SK-N-SH (cell line): ENCODE measurements around the gene PFKL. TPM values are rescaled to one million over a fixed set of nuclear protein-coding genes. Genes with fewer than 3 reads are reported as not detected.
"Not testable (repeated sequence)": the region's sequence is repeated elsewhere in the genome, so short reads cannot be mapped to it uniquely, and the experiment has no call there.

Experiments
- CTCF ChIA-PET: fragments of 300-600, 350-600 bp; formaldehyde crosslinking; extraction: SDS; loops from one replicate; lab custom pipeline; 2021; lab: Yijun Ruan, JAX
- POLR2A ChIA-PET: fragments of 350-600 bp; sonication (Branson Sonifier 250); formaldehyde crosslinking; extraction: SDS; loops from one replicate; lab custom pipeline; 2020; ENCODE audit warnings: antibody characterized with exemption, inconsistent platforms; lab: Yijun Ruan, JAX
- DNase-seq: peaks from one replicate; pipeline ENCODE4 v3.0.0; 2012
- H2AFZ ChIP-seq: fragments of 200-600 bp; sonication (generic); 2 replicates; pipeline ENCODE4 v1.8.1; 2016; ENCODE audit warnings: antibody characterized with exemption, mild to moderate bottlenecking, low read depth
- H3F3A ChIP-seq: fragments of 200-600 bp; sonication (generic); replicated peaks from 2 replicates; pipeline ENCODE3; 2016; ENCODE audit warnings: antibody characterized with exemption, mild to moderate bottlenecking; ENCODE audit not compliant: insufficient read depth
- H3K27ac ChIP-seq, 2 experiments: fragments of 200-500 bp in 1 of 2; fragments of 200-600 bp in 1 of 2; sonication (Bioruptor generic) in 1 of 2; sonication (generic), shearing (Covaris generic) in 1 of 2; 2 replicates each; pipeline versions ENCODE4 v1.5.1 to v1.6.1; 2014 to 2016; ENCODE audit warnings: low read depth in 2 of 2, inconsistent platforms in 1 of 2, low read length in 1 of 2, mild to moderate bottlenecking in 1 of 2, mixed read lengths in 1 of 2
- H3K27me3 ChIP-seq: fragments of 200-600 bp; sonication (generic), shearing (Covaris generic); 2 replicates; pipeline ENCODE4 v1.6.1; 2016; ENCODE audit warnings: mixed run types; ENCODE audit not compliant: insufficient read depth
- H3K36me3 ChIP-seq, 2 experiments: fragments of 200-500 bp in 1 of 2; fragments of 200-600 bp in 1 of 2; sonication (Bioruptor generic) in 1 of 2; sonication (generic) in 1 of 2; replicated peaks in 1 of 2; 2 replicates each; pipeline versions ENCODE3 to v1.5.1; 2014 to 2016; ENCODE audit warnings: low read length in 1 of 2, mild to moderate bottlenecking in 1 of 2; ENCODE audit not compliant: insufficient read depth in 2 of 2, control insufficient read depth in 1 of 2
- H3K4me1 ChIP-seq, 2 experiments: fragments of 200-500 bp in 1 of 2; fragments of 200-600 bp in 1 of 2; sonication (Bioruptor generic) in 1 of 2; sonication (generic), shearing (Covaris generic) in 1 of 2; 2 replicates each; pipeline versions ENCODE4 v1.5.1 to v1.6.1; 2014 to 2016; ENCODE audit warnings: low read depth in 1 of 2, low read length in 1 of 2, mixed run types in 1 of 2; ENCODE audit not compliant: insufficient read depth in 2 of 2, control insufficient read depth in 1 of 2
- H3K4me2 ChIP-seq: fragments of 200-600 bp; sonication (generic), shearing (Covaris generic); 2 replicates; pipeline ENCODE4 v1.6.1; 2017; ENCODE audit warnings: mixed run types
- H3K4me3 ChIP-seq, 2 experiments: fragments of 200-500 bp in 1 of 2; fragments of 200-600 bp in 1 of 2; sonication (Bioruptor generic) in 1 of 2; sonication (generic), shearing (Covaris generic) in 1 of 2; 2 replicates each; pipeline versions ENCODE4 v1.5.1 to v1.8.1; 2014 to 2016; ENCODE audit warnings: low read depth in 2 of 2, inconsistent platforms in 1 of 2, low read length in 1 of 2, mild to moderate bottlenecking in 1 of 2, mixed read lengths in 1 of 2, moderate library complexity in 1 of 2
- H3K79me2 ChIP-seq: fragments of 200-600 bp; sonication (generic); 2 replicates; pipeline ENCODE4 v1.8.1; 2017; ENCODE audit warnings: mild to moderate bottlenecking; ENCODE audit not compliant: insufficient read depth
- H3K9ac ChIP-seq: fragments of 200-600 bp; sonication (generic); 2 replicates; pipeline ENCODE4 v1.6.1; 2017; ENCODE audit warnings: mixed run types
- H3K9me2 ChIP-seq: fragments of 200-600 bp; sonication (generic); 2 replicates; pipeline ENCODE4 v1.6.1; 2017; ENCODE audit warnings: mixed run types
- H3K9me3 ChIP-seq: fragments of 200-600 bp; sonication (generic); 2 replicates; pipeline ENCODE4 v1.6.1; 2017; ENCODE audit warnings: mixed run types, mild to moderate bottlenecking, moderate library complexity
- H4K20me1 ChIP-seq: fragments of 200-600 bp; sonication (generic); 2 replicates; pipeline ENCODE4 v1.6.1; 2017; ENCODE audit warnings: mild to moderate bottlenecking, mixed run types; ENCODE audit not compliant: insufficient read depth
- EP300 ChIP-seq, 2 experiments: IDR thresholded peaks; 2 replicates each; pipeline versions ENCODE4 v1.4.0 to v1.6.1; 2012; ENCODE audit warnings: borderline replicate concordance in 1 of 2, low read depth in 1 of 2, low read length in 1 of 2
- FOXJ3 ChIP-seq: sonication (generic); formaldehyde crosslinking; IDR thresholded peaks from 2 replicates; pipeline ENCODE4 v1.5.1; 2020; ENCODE audit warnings: mild to moderate bottlenecking, missing genetic modification reagents
- MEF2A ChIP-seq: IDR thresholded peaks from 2 replicates; pipeline ENCODE4 v1.4.0; 2012; ENCODE audit warnings: low read depth, borderline replicate concordance
- POLR2AphosphoS5 ChIP-seq: IDR thresholded peaks from 2 replicates; pipeline ENCODE4 v1.6.1; 2012; ENCODE audit warnings: low read depth, low read length
- RCOR1 ChIP-seq: fragments of 150-350 bp; IDR thresholded peaks from 2 replicates; pipeline ENCODE4 v1.6.1; 2017; ENCODE audit warnings: antibody characterized with exemption, low read length
- TCF12 ChIP-seq: IDR thresholded peaks from 2 replicates; pipeline ENCODE4 v1.4.0; 2012
- WGBS: methylation state at CpG from one replicate; pipeline ENCODE4 v1.1.6; 2017; ENCODE audit warnings: low lambda C conversion rate; 5-methylcytosine and 5-hydroxymethylcytosine counted together
- polyA plus RNA-seq, 3 experiments: library from polyadenylated mRNA; depleted of rRNA; stranded (reverse); fragments of >200 nt; gene quantifications; 2 replicates each; pipeline ENCODE4 v1.2.3, GENCODE V29; 2012
- TF ChIP-seq, protein P1 (sequence below): fragments of 200-600 bp; sonication (generic); IDR thresholded peaks from 2 replicates; pipeline ENCODE4 v1.6.1; 2017; ENCODE audit warnings: antibody characterized with exemption, mild to moderate bottlenecking, moderate library complexity

Gene PFKL
- polyA plus RNA-seq, 1 of the 3 experiments (the other 2 are of a cell fraction), result 118 TPM

DNA sequence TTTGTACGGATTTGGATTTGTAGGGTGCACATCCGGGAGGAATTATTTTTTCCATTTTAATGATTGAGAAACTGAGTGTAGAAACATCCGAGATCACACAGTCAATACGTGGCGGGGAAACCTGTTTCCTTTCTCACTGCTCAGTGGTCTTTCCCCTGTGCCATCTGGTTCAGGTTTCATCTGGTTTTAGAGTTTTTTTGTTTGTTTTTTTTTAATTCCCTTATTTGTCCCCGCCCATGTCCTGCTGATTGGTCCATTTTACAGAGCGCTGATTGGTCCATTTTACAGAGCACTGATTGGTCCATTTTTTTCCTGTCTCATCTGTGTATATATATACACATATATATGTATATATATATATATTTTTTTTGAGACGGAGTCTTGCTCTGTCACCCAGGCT is 59.5 kb downstream of the PFKL start:
- H3K4me3 ChIP-seq, result no peak overlapping the region
- no peaks in the 10 kb centered on the region for H3F3A ChIP-seq
- POLR2A ChIA-PET, result no interaction called here
- no peaks in the 10 kb centered on the region for H3K36me3 ChIP-seq
- H3K4me1 ChIP-seq, result no peaks in the 10 kb centered on the region
- WGBS, result 36% methylated on average over 8 of the region's 8 CpGs
- no peaks in the 10 kb centered on the region for H3K9me2 ChIP-seq
- no peak overlapping the region for H3K4me2 ChIP-seq
- peaks cover 26% of the 10 kb centered on the region for H3K27me3 ChIP-seq
- no peaks in the 10 kb centered on the region for H3K79me2 ChIP-seq
- H3K27ac ChIP-seq, result no peak overlapping the region
- no peak for DNase-seq
- TF ChIP-seq TCF12, result no peak
- no peaks in the 10 kb centered on the region for H3K9me3 ChIP-seq
- no peak overlapping the region for H3K9ac ChIP-seq
- H4K20me1 ChIP-seq, result no peaks in the 10 kb centered on the region
- CTCF ChIA-PET, result interaction anchor here (1.2 kb wide), 1 partner anchor 93 kb away, joined by 3 read pairs; no protein-coding TSS in a partner anchor
- no peak overlapping the region for H2AFZ ChIP-seq

DNA sequence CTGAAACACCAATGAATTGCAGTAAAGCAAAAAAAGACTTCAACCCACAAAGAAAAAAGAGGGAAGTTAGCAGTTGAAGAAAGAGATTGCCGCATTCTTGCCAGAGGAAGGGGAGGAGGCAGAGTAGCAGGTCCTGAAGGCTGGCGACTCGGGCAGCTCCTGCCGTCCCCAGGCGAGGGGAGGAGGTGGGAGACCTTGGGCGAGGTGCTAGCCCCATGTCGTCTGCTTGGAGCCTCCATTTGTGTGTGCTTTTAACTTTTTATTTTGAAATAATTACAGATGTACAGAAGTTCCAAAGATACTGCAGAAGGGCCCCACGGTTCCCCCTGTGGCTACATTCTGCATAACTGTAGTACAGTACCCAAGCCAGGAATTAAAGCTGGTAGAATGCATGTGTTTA is 60.3 kb downstream of the PFKL start:
- H3K27me3 ChIP-seq, result peaks cover 28% of the 10 kb centered on the region
- no peaks in the 10 kb centered on the region for H3K4me1 ChIP-seq
- WGBS, result 7% methylated on average over 7 of the region's 8 CpGs
- H3F3A ChIP-seq, result no peaks in the 10 kb centered on the region
- H3K9ac ChIP-seq, result no peak overlapping the region
- H3K9me2 ChIP-seq, result no peaks in the 10 kb centered on the region
- CTCF ChIA-PET, result no interaction called here
- H3K9me3 ChIP-seq, result no peaks in the 10 kb centered on the region
- no peak overlapping the region for H2AFZ ChIP-seq
- no peak overlapping the region for H3K4me2 ChIP-seq
- no peaks in the 10 kb centered on the region for H3K79me2 ChIP-seq
- no peak overlapping the region for H3K4me3 ChIP-seq
- TF ChIP-seq POLR2AphosphoS5, result no peak
- TF ChIP-seq, protein P1, sequence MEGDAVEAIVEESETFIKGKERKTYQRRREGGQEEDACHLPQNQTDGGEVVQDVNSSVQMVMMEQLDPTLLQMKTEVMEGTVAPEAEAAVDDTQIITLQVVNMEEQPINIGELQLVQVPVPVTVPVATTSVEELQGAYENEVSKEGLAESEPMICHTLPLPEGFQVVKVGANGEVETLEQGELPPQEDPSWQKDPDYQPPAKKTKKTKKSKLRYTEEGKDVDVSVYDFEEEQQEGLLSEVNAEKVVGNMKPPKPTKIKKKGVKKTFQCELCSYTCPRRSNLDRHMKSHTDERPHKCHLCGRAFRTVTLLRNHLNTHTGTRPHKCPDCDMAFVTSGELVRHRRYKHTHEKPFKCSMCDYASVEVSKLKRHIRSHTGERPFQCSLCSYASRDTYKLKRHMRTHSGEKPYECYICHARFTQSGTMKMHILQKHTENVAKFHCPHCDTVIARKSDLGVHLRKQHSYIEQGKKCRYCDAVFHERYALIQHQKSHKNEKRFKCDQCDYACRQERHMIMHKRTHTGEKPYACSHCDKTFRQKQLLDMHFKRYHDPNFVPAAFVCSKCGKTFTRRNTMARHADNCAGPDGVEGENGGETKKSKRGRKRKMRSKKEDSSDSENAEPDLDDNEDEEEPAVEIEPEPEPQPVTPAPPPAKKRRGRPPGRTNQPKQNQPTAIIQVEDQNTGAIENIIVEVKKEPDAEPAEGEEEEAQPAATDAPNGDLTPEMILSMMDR, result peak; percentile 11; the same call in 1 of the 2 replicates
- no peak for TF ChIP-seq MEF2A
- no peak for TF ChIP-seq FOXJ3 (CRISPR knock-in tag)
- no peak for TF ChIP-seq RCOR1
- no peak for TF ChIP-seq EP300 (IDR thresholded peaks at IDR 0.05; ENCODE audit: borderline replicate concordance in 1 of 2, low read depth in 1 of 2, low read length in 1 of 2)
- DNase-seq, result no peak
- no peaks in the 10 kb centered on the region for H3K36me3 ChIP-seq
- H4K20me1 ChIP-seq, result no peaks in the 10 kb centered on the region
- POLR2A ChIA-PET, result no interaction called here
- H3K27ac ChIP-seq, result no peak overlapping the region

DNA sequence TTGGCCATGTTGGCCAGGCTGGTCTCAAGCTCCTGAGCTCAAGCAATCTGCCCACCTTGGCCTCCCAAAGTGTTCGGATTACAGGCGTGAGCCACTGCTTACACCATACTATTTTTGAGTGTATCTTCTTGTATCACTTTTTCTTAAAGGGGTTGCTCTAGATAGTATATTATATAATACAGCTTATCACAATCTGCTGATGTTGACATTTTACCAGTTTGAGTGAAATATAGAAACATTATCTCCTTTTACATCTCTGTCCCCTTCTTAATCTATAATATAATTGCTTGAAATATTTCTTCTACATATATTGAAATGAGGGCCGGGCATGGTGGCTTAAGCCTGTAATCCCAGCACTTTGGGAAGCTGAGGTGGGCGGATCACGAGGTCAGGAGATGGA is 62.0 kb downstream of the PFKL start:
- H3F3A ChIP-seq, H3K4me2 ChIP-seq, H4K20me1 ChIP-seq, H3K9me2 ChIP-seq, H3K4me3 ChIP-seq, H3K79me2 ChIP-seq, H3K27ac ChIP-seq, H3K4me1 ChIP-seq, H3K36me3 ChIP-seq, H2AFZ ChIP-seq, CTCF ChIA-PET, H3K9me3 ChIP-seq, H3K9ac ChIP-seq, DNase-seq, POLR2A ChIA-PET: not testable (repeated sequence)
- WGBS, result 23% methylated on average over 5 of the region's 5 CpGs
- H3K27me3 ChIP-seq, result peaks cover 37% of the 10 kb centered on the region
